Karpas-422 (cell line): ENCODE measurements around the gene RGPD8. TPM values are rescaled to one million over a fixed set of nuclear protein-coding genes. Genes with fewer than 3 reads are reported as not detected.

Source experiments
- DNase-seq: peaks from one replicate; pipeline ENCODE4 v3.0.0-alpha.2; 2015
- H2AFZ ChIP-seq: fragments of 200-600 bp; sonication (generic); 2 replicates; pipeline ENCODE4 v1.6.1; 2014; ENCODE audit warnings: antibody characterized with exemption, low read length, mixed read lengths
- H3K27ac ChIP-seq: fragments of 200-600 bp; sonication (generic); 2 replicates; pipeline ENCODE4 v1.5.1; 2014; ENCODE audit warnings: mild to moderate bottlenecking, low read length, moderate library complexity
- H3K27me3 ChIP-seq: fragments of 200-600 bp; sonication (generic); 2 replicates; pipeline ENCODE4 v1.6.1; 2014; ENCODE audit warnings: low read length, mixed read lengths
- H3K36me3 ChIP-seq: fragments of 200-600 bp; sonication (generic); 2 replicates; pipeline ENCODE4 v1.6.1; 2014; ENCODE audit warnings: low read length, mixed read lengths; ENCODE audit not compliant: insufficient read depth
- H3K4me1 ChIP-seq: fragments of 200-600 bp; sonication (generic); 2 replicates; pipeline ENCODE4 v1.6.1; 2014; ENCODE audit warnings: mild to moderate bottlenecking, low read length, mixed read lengths
- H3K4me2 ChIP-seq: fragments of 200-600 bp; sonication (generic); 2 replicates; pipeline ENCODE4 v1.6.1; 2014; ENCODE audit warnings: low read length, low read depth, mild to moderate bottlenecking; ENCODE audit not compliant: poor library complexity, severe bottlenecking
- H3K4me3 ChIP-seq: fragments of 200-600 bp; sonication (generic); 2 replicates; pipeline ENCODE4 v1.5.1; 2014; ENCODE audit warnings: mild to moderate bottlenecking, antibody characterized with exemption, low read length, mixed read lengths
- H3K79me2 ChIP-seq: fragments of 200-600 bp; sonication (generic); 2 replicates; pipeline ENCODE4 v1.6.1; 2014; ENCODE audit warnings: mild to moderate bottlenecking, low read length, mixed read lengths
- H3K9ac ChIP-seq: fragments of 200-600 bp; sonication (generic); 2 replicates; pipeline ENCODE4 v1.6.0; 2014; ENCODE audit warnings: low read length
- H3K9me2 ChIP-seq: fragments of 200-600 bp; sonication (generic), shearing (Covaris generic); replicated peaks from 2 replicates; pipeline ENCODE4 v1.6.0; 2014; ENCODE audit warnings: mild to moderate bottlenecking, low read length, moderate library complexity; ENCODE audit not compliant: insufficient read depth
- H3K9me3 ChIP-seq: fragments of 300-700, 200-600 bp; sonication (generic); 2 replicates; pipeline ENCODE4 v1.6.1; 2014; ENCODE audit warnings: low read length, mixed read lengths
- H4K20me1 ChIP-seq: fragments of 200-600 bp; sonication (generic); 2 replicates; pipeline ENCODE4 v1.6.1; 2014; ENCODE audit warnings: mild to moderate bottlenecking, antibody characterized with exemption, low read length, low read depth; ENCODE audit not compliant: insufficient read depth
- small RNA-seq: library from RNA; depleted of rRNA; stranded (forward); fragments of <200 nt; gene quantifications from one replicate; pipeline ENCODE3, GENCODE V24; 2014
- total RNA-seq: library from RNA; depleted of rRNA; stranded (reverse); fragments of >200 nt; shearing (Covaris generic); gene quantifications from 2 replicates; pipeline ENCODE4 v1.2.3, GENCODE V29; 2014; ENCODE audit warnings: low replicate concordance; rRNA removed

RGPD8 gene
- total RNA-seq, 1 experiment from 2014 or later: not detected

GRCh38 chr2:112332123-112332696 lies 101.2 kb downstream of the RGPD8 start:
- no peaks in the 10 kb centered on the region for H3K9me2 ChIP-seq
- no peaks in the 10 kb centered on the region for H3K79me2 ChIP-seq
- H3K9ac ChIP-seq: no peak overlapping the region
- no peaks in the 10 kb centered on the region for H3K9me3 ChIP-seq
- no peak overlapping the region for H3K27ac ChIP-seq
- H3K4me1 ChIP-seq: no peaks in the 10 kb centered on the region
- no peak overlapping the region for H3K4me2 ChIP-seq
- no peak for DNase-seq
- H3K27me3 ChIP-seq: no peaks in the 10 kb centered on the region
- no peak overlapping the region for H3K4me3 ChIP-seq
- H4K20me1 ChIP-seq: no peaks in the 10 kb centered on the region
- no peak overlapping the region for H2AFZ ChIP-seq
- H3K36me3 ChIP-seq: no peaks in the 10 kb centered on the region

- Histone ChIP-seq H2AFZ (no peak overlapping the region), H3K27ac (no peak overlapping the region), H3K36me3 (no peaks in the 10 kb centered on the region), H4K20me1 (no peaks in the 10 kb centered on the region), H3K27me3 (no peaks in the 10 kb centered on the region), H3K4me1 (no peaks in the 10 kb centered on the region), H3K4me3 (no peak overlapping the region), H3K9me2 (no peaks in the 10 kb centered on the region), H3K9ac (no peak overlapping the region), H3K4me2 (no peak overlapping the region), H3K79me2 (no peaks in the 10 kb centered on the region), H3K9me3 (no peaks in the 10 kb centered on the region)
- DNase-seq: no peak
These were observed 110.5 kb downstream of the RGPD8 start for GRCh38 chr2:112322919-112323318.

GRCh38 chr2:112321375-112322320 lies 111.8 kb downstream of the RGPD8 start:
- no peak overlapping the region for H3K4me2 ChIP-seq

More at GRCh38 chr2:112321375-112322320, 111.8 kb downstream of the RGPD8 start:
- Histone ChIP-seq H3K36me3 (no peaks in the 10 kb centered on the region), H2AFZ (no peak overlapping the region), H3K4me1 (no peaks in the 10 kb centered on the region), H3K27me3 (no peaks in the 10 kb centered on the region), H3K9ac (no peak overlapping the region), H3K4me3 (no peak overlapping the region), H3K27ac (no peak overlapping the region), H3K79me2 (no peaks in the 10 kb centered on the region), H4K20me1 (no peaks in the 10 kb centered on the region), H3K9me3 (no peaks in the 10 kb centered on the region), H3K9me2 (no peaks in the 10 kb centered on the region)
- DNase-seq: no peak

Small RNAs within 50 kb of the gene (small RNA-seq; reads per million reads assigned to genes)
- not detected for gene AC115115.1

Other genes starting within 250 kb of the RGPD8 start
- 25.7 and 33.0 TPM in 2 replicates for gene ZC3H8, start 178.6 kb downstream of the RGPD8 start, total RNA-seq
- gene ZC3H6, start 158.0 kb downstream of the RGPD8 start, total RNA-seq: 2.9 and 3.0 TPM in 2 replicates
- 26.1 and 30.5 TPM in 2 replicates for gene TTL, start 48.5 kb upstream of the RGPD8 start, total RNA-seq
- 23.8 and 35.4 TPM in 2 replicates for gene POLR1B, start 108.8 kb upstream of the RGPD8 start, total RNA-seq
- gene CHCHD5, start 151.0 kb upstream of the RGPD8 start, total RNA-seq: 30.0 and 37.4 TPM in 2 replicates
- gene SLC20A1, start 212.3 kb upstream of the RGPD8 start, total RNA-seq: 24.6 and 48.4 TPM in 2 replicates